Astrocyte of the hippocampus (primary cell): ENCODE measurements around the gene ZNF683.
"Not testable (repeated sequence)": the region's sequence is repeated elsewhere in the genome, so short reads cannot be mapped to it uniquely, and the experiment has no call there.

Experiments
- DNase-seq: peaks from one replicate; pipeline ENCODE4 v3.0.0; 2011; ENCODE audit warnings: low read depth, low spot score

ZNF683 gene

DNA sequence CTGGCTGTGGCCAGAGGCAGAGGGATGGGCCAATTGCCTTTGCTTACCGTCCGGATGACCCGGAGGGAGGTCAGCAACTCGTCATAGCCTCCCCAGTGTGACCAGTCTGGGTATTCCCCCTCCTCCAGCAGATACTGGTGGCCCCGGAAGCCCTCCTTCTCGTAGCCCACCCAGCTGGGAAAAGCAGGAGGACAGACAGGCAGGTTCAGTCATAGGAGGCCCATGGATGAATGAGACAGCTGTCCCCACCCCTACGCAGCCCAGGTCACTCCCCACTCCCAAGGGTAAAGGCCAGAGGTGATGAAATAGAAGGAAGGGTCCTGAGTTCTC lies 35.4 kb downstream of the ZNF683 start:
- DNase-seq, result no peak

DNA sequence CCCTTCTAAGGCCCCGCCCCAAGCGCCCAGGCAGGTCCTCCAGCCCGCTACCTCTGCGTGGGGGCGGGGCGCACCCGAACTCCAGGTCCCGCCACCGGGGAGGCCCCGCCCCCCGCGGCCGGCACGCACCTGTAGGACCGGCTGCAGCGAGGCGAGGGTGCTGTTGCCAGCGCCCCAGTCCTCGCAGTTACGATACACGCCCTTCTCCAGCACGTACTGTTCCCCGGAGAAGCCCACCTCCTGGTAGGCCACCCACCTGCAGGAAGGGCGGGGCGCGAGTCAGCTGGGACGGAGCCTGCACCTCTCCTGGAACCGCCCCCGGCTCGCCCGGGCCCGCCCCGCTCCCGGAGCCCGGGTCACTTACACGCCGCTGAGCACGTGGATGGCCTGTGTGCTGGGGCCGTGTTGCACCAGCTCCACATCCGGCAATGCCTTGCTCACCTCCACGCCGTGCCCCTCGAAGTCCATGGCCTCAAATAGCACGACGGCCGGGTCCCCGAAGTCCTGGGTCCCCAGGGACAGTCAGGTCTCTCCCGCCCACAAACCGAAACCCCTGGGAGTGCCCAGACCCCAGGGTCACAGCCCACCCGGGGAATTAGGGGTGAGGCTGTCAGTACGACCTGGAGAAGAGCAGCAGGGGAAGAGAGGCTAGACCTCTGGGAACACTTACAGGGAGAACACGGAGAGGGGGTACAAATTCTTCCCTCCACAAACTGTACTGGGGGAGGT lies 35.9 kb downstream of the ZNF683 start:
- peak; percentile 43 for DNase-seq

DNA sequence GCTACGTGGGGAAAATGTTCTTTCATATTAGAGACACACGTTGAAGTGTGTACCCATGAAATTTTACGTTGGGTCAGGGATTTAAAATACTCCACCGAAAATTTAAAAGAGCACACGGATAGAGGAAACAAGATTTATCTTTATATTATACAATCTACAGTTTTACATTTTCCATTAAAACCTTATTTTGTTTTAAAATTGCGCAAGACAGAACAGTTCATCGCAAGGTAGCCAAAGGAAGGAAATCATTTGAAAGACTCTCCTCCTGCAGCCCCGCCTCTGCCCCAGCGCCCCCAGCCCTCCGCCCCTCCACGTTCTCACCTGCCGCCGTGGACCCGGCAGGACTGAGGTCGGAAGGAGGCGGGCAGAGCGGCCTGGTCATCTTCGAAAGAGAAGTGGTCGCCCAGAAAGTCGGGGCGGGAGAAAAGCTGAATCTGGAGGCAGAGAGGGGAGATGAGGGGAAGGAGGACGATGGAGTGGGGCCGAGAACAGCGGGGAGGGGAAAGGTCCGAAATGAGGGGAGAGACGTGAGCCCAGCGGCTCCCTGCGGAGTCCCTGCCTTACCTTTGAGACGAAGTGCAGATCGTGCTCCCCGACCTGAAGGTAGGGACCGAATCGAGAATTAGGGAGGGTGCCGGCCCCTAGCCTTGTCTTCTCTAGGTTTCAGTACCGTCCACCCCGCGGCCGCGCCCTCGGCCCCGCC lies 36.6 kb downstream of the ZNF683 start:
- DNase-seq, result no peak

DNA sequence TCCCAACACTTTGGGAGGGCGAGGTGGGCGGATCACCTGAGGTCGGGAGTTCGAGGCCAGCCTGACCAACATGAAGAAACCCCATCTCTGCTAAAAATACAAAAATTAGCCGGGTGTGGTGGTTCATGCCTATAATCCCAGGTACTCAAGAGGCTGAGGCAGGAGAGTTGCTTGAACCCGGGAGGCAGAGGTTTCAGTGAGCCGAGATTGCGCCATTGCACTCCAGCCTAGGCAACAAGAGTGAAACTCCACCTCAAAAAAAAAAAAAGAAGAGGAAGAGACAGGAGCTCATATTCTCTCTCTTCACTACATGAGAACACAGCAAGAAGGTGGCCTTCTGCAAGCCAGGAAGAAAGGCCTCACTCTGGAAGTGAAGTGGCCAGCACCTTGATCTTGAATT lies 39.2 kb downstream of the ZNF683 start:
- DNase-seq, result not testable (repeated sequence)

DNA sequence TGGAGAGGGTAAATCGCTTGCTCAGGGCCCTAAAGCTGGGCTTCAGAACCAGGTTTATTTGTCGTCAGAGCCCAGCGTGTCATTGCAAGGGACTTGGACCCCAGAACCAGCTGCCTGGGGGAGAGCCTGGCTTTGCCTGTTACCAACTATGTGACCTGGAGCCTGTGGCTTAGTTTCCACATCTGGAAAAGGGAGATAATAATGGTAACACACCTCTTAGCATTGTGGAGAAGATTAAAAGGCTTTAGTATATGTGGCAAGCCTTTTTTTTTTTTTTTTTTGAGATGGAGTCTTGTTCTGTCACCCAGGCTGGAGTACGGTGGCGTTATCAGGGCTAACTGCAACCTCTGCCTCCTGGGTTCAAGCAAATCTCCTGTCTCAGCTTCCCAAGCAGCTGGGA lies 42.3 kb downstream of the ZNF683 start:
- no peak for DNase-seq

DNA sequence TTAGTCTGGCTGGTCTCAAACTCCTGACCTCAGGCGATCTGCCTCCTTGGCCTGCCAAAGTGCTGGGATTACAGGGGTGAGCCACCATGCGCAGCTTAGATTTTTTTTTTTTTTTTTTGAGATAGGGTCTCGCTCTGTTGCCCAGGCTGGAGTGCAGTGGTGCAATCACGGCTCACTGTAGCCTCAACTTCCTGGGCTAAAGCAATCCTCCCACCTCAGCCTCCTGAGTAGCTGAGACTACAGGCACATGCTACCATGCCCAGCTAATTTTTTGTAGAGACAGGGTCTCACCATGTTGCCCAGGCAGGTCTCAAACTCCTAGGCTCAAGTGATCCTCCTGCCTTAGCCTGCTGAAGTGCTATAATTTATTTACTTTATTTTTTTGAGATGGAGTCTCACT lies 43.2 kb downstream of the ZNF683 start:
- not testable (repeated sequence) for DNase-seq

DNA sequence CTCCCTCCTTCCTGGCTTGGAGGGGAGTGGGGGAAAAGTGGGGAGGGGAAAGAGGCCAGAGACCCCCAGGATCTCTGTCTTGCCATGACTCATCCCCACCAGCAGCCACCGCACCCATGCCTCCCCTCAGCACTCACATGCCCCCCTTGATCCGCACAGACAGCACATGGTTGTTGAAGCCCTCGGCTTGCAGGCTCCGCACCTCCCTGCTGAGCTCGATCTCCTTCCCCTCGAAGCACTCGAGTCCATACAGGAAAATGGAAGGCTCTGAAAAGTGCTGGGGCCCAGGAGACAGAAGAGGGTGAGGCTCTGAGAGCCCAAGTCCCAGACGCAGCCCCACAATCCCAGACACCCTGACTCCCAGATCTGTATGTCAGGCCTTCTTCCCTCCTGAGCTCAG lies 44.0 kb downstream of the ZNF683 start:
- no peak for DNase-seq

DNA sequence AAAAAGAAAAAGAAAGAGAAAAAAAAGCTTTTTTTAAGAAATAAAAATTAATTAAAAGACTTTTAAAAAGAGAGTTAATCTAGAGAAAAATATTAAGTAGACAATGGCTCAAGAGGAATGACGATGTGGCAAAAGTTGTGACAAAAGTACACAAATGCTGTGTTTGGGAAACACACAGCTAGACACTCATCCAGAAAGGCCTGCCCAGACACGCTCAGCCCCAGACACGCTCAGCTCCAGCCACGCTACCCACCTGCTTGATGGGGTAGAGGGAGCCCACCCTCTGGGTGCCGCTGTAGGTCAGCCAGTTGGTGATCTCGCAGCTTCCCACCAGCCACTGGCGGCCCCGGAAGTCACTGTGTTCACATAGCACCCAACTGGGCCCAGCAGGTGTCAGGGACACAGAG lies 44.6 kb downstream of the ZNF683 start:
- DNase-seq, result no peak

DNA sequence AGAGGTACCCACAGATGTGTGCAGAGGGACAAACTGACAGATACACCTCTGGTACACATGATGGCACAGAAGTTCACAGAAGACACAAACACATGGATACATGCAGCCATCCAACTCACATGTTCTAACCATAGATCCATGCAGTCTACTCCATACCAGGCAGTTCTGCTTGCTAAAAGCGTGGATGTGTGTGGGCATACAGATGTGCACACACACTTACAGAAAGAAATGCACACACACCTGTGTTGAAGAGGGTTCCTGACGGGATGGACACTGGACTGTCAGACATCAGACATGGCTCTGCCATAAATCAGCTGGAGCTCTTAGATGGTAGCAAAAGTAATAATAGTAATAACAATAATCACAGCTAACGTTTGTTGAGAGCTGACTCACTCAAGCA lies 48.0 kb downstream of the ZNF683 start:
- no peak for DNase-seq

DNA sequence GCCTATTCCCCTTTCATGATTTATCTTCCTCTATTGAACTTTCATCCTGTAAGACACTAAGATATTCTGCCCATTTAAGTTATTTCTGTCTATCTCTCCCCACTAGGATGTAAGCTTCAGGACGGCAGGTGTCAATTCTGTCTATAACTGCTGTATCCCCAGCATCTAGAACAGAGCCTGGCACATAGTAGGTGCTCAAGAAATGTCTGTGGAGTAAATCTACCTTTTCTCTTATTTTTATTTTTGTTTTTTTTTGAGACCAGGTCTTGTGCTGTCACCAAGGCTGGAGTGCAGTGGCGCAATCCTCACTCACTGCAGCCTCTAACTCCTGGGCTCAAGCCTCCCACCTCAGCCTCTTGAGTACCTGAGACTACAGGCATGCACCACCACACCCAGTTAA lies 49.2 kb downstream of the ZNF683 start:
- no peak for DNase-seq

DNA sequence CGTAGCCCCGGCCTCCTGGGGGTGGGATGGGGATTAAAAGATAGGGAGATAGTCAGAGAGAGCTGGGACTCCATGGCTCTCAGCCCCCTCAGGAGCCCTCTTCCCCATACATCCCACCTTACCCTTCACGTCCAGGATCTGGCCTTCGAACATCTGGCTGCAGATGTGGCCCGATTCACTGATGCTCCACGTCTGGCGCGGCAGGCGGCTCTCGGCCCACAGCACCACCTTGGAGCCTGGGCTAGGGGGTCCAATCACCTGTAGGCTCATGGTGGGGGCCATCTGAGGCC lies 50.6 kb downstream of the ZNF683 start:
- no peak for DNase-seq

DNA sequence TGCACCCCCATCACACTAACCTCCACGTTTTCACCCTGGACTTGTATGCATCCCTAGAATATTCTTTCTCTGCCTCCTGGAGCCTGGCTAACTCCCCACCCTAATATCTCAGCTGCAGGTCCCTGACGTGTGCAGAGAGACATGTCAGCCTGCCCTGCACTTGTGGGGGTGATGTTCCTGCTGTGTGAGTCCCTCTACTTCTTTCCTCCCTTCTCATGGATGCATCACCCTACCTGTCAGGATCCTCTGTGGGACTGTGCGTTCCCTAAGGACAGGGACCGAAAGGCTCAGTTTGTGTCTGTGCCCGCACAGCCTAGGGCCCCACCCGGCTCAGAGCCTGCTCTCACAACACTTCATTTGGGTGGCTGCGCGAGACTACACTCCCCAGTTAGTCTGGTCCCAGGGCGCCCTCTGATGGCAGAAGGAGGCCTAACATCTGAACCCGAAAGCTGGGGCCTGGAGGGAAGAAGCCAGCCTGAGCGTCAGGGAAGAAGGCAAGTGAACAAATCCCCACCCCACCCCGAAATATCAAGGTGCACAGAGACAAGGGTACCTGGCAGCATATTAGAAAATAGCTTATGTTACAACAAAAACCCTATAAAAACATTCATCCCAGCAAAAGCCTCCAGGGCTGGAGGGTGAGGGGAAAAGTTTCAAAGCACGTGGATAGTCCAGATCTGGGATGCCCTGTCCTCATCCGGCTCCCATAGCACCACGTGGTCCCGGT lies 51.1 kb downstream of the ZNF683 start:
- DNase-seq, result peak; percentile 92

DNA sequence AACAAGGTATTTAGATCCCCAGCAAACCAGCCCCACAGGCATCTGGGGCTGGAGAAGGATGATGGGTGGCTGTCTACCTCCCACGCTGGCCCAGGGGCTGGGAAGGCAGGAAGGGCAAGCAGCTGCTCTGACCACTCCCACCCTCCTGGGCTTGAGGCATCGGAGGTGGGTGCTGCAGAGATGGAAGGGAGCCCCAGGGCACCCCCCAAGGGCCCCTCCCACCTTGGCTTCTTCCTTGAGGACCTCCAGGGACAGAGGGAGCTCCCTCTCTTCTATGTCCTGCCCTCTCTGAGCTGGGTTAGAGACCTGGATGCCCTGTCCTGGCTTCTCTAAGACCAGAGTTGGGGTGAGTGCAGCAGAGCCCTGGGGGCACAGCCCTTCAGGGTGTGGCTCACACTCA lies 51.7 kb downstream of the ZNF683 start:
- no peak for DNase-seq

DNA sequence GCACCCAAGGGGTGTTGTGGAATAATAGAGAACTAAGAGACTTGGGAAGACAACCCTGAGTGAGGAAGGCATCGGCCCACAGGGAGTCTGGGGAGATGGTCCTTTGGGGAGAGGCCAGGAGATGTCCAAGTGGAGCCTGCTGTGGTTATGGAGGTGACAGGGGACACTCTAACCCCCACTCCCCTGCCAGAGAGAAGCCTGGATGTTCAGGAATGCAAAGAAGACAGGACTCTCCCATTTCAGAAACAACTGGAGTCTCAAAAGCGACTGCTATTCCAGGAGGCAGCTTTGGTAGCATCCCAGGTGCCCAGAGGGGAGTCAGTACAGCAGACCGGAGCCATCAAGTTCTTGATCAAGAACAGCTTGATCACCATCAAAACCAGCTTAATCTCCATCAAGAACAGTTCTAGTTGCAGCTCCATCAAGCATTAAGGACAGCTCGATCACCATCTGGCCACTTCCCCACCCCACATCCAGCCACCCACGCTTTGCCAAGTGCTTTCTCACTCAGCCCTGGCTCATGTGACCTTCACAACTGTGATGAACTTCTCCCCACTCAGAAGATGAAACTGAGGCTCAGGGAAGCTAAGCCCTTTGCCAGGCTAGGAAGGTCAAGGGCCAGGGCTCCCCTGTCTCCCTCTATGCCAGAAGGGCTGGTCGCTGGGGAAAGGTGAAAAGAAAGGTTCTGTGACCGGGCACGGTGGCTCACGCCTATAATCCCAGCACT lies 54.0 kb downstream of the ZNF683 start:
- DNase-seq, result no peak

DNA sequence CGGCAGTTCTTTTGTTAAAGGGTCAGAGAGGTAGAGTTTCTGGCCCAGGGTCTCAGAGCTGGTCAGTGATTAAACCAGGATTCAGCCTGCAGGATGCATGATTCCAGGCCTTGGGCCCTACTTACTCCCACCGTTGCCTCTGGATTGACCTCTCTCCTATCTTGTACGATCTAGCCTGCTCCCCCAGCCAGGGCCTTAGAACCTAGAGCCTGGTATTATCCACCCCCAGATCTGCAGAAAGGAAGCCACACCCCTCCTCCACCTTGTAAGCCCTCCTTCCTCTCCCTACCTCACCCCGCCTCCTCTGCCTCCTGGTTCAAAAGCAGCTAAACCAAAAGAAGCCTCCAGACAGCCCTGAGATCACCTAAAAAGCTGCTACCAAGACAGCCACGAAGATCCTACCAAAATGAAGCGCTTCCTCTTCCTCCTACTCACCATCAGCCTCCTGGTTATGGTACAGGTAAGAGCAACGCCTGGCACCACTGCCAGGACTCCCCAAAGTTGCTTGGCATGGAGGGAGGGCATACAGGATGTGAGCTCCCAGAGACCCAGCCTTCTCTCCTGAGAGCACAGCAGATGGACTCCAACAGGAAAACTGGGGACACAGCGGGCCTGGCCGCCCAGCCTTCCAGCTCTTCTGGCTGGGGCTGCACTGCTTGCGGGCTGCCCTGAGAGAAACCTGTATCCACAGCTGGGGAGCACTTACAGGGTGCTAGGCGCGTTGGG lies 54.8 kb downstream of the ZNF683 start, which contains the start of gene CD52:
Gene CD52, plus strand, starts transcription at position 347 of the 726 bp plus-strand sequence. Its CDS starts 60 bp downstream, at position 407.
- no peak for DNase-seq

DNA sequence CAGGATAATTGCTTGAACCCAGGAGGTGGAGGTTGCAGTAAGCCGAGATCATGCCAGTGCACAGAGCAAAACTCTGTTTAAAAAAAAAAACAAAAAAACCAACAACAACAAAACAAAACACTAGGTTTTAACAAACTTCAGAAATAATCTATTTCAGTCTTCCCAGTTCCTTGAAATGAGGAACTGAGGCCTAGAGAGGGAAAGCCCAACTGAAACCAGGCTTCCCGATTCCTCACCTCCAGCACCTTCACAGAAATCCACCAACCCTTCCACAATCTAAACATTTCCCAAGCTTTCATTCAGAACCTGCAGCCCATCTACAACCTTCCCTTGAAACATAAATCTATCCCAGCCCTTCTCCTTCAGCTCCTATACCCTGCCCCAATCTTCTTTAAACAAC lies 55.4 kb downstream of the ZNF683 start:
- no peak for DNase-seq

DNA sequence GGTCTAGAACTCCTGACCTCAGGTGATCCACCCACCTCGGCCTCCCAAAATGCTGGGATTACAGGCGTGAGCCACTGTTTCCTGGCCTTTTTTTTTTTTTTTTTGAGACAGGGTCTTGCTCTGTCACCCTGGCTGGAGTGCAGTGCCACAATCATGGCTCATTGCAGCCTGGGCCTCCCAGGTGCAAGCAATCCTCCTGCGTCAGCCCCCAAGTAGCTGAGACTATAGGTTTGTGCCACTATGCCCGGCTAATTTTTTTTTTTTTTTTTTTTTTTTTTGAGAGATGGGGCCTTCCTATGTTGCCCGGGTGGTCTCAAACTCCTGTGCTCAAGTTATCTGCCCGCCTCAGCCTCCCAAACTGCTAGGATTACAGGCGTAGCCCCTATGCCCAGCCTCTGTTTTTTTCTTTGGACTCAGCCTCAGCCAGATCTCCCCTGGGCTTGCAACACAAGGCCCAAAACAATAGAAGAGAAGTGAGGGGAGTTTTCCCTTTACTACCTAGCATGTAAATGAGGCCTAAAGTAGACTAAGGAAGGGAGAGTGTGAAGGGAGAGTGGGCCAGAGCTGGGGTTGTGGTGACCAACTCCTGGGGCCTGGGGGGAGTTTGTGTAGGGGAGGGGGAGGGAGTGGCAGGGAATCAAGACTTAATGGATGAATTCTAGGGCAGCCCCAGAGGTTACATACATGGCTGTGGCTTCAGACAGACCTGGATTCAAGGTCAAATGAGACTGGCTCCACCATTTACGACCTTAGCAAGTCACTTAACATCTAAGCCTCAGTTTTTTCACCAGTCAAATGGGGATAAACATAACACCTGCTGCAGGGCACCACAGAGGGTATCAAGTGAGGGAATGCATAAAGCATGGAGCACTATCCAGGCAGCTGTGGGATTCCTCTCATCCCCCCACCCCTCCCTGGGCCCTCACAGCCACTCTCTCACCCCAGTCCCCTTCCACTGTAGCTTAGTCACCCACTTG lies 56.4 kb downstream of the ZNF683 start:
- no peak for DNase-seq

DNA sequence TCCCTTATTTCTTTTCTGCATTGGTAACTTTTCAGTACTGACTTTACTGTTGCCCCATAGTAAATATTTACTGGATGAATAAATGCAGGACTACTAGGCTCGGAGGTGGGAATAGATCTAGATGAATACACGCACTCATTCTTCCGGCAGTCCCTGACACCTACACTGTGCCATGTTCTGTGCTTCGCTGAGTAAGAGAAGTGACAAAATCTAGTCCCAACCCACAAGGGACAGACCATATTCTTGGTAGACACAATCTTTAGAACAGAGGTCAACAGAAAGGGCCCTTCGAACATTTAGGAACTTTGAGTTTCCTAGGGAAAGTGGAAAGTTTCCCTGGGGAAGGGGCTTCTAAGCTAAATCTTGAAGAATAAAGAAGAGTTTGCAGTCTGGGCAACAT lies 58.0 kb downstream of the ZNF683 start:
- DNase-seq, result no peak
